Measurements from ENCODE around the gene CDC42EP2. TPM values are rescaled to one million over a fixed set of nuclear protein-coding genes. Genes with fewer than 3 reads are reported as not detected.

CDC42EP2 gene
- total RNA-seq, 3 donors from 2014 or later (not counting 1 experiment from before 2014, with no cell fraction given) = 1.4 to 1.5 (median 1.5) TPM

Other genes starting within 250 kb of the CDC42EP2 start
- gene CDCA5, start 230.8 kb upstream of the CDC42EP2 start, total RNA-seq = 1 to 10 TPM; 3.3 to 6.8 (median 3.8) TPM
- gene ZFPL1, start 230.6 kb upstream of the CDC42EP2 start, total RNA-seq = 10 to 100 TPM; 49.8 to 60.2 (median 50.8) TPM
- gene VPS51, start 218.7 kb upstream of the CDC42EP2 start, total RNA-seq = 100 to 1,000 TPM; 180 to 197 (median 184) TPM
- gene TM7SF2, start 203.0 kb upstream of the CDC42EP2 start, total RNA-seq = 10 to 100 TPM; 17.0 to 23.2 (median 18.6) TPM
- gene ZNHIT2, start 197.2 kb upstream of the CDC42EP2 start, total RNA-seq = 1 to 10 TPM; 5.6 to 6.8 (median 6.1) TPM
- 100 to 1,000 TPM; 724 to 977 (median 968) TPM for gene FAU, start 192.7 kb upstream of the CDC42EP2 start, total RNA-seq
- 10 to 100 TPM; 36.8 to 37.5 (median 36.9) TPM for gene MRPL49, start 192.5 kb upstream of the CDC42EP2 start, total RNA-seq
- gene SYVN1, start 180.3 kb upstream of the CDC42EP2 start, total RNA-seq = 100 to 1,000 TPM in 1 of 3 donors, 10 to 100 TPM in 2; 72.9 to 109 (median 90.2) TPM
- gene SPDYC, start 144.6 kb upstream of the CDC42EP2 start, total RNA-seq = not detected
- gene CAPN1, start 132.9 kb upstream of the CDC42EP2 start, total RNA-seq = 100 to 1,000 TPM; 211 to 256 (median 229) TPM
- gene POLA2, start 52.9 kb upstream of the CDC42EP2 start, total RNA-seq = 10 to 100 TPM; 21.2 to 24.2 (median 22.7) TPM
- gene DPF2, start 19.0 kb downstream of the CDC42EP2 start, total RNA-seq = 100 to 1,000 TPM in 1 of 3 donors, 10 to 100 TPM in 2; 69.6 to 102 (median 89.1) TPM
- gene TIGD3, start 39.9 kb downstream of the CDC42EP2 start, total RNA-seq = 1 to 10 TPM in 2 of 3 donors, under 1 TPM in 1; 0.70 to 2.2 (median 1.2) TPM
- 10 to 100 TPM; 50.9 to 61.1 (median 61.0) TPM for gene SLC25A45, start 67.8 kb downstream of the CDC42EP2 start, total RNA-seq
- 10 to 100 TPM; 45.6 to 58.4 (median 57.7) TPM for gene FRMD8, start 71.8 kb downstream of the CDC42EP2 start, total RNA-seq
- gene NEAT1, start 107.9 kb downstream of the CDC42EP2 start, total RNA-seq = 1,000 to 10,000 TPM; 1,031 to 1,768 (median 1,493) TPM
- gene MALAT1, start 184.2 kb downstream of the CDC42EP2 start, total RNA-seq = over 10,000 TPM; 32,911 to 36,726 (median 33,502) TPM
- gene SCYL1, start 210.2 kb downstream of the CDC42EP2 start, total RNA-seq = 10 to 100 TPM; 61.7 to 79.9 (median 71.3) TPM
- gene LTBP3, start 243.5 kb downstream of the CDC42EP2 start, total RNA-seq = 100 to 1,000 TPM; 121 to 155 (median 140) TPM

All from natural killer cell (primary cell).